GM12878 (cell line): ENCODE results near the gene RENBP. TPM values are rescaled to one million over a fixed set of nuclear protein-coding genes. Genes with fewer than 3 reads are reported as not detected.

Experiments
- POLR2AphosphoS5 ChIP-seq: IDR thresholded peaks from 2 replicates; pipeline ENCODE4 v1.6.1; 2011; ENCODE audit warnings: mild to moderate bottlenecking, low read length, inconsistent platforms
- REST ChIP-seq: IDR thresholded peaks from 2 replicates; pipeline ENCODE4 v1.6.1; 2012; ENCODE audit warnings: mild to moderate bottlenecking, low read depth, low read length
- USF1 ChIP-seq: IDR thresholded peaks from 2 replicates; pipeline ENCODE4 v1.6.1; 2011; ENCODE audit warnings: borderline replicate concordance, low read depth, mild to moderate bottlenecking, moderate library complexity, mixed read lengths, low read length; ENCODE audit not compliant: insufficient read depth; ENCODE audit errors: extremely low read length
- ZBTB40 ChIP-seq: fragments of 450-650 bp; IDR thresholded peaks from 2 replicates; pipeline ENCODE4 v1.6.1; 2016; ENCODE audit warnings: mild to moderate bottlenecking, moderate library complexity, borderline replicate concordance
- ZNF274 ChIP-seq: IDR thresholded peaks from one replicate; pipeline ENCODE4 v1.8.0; 2011; ENCODE audit not compliant: insufficient read length, insufficient read depth
- polyA plus RNA-seq, 11 experiments: library from polyadenylated mRNA; depleted of rRNA in 4 of 11; unstranded in 6 of 11; stranded (reverse) in 5 of 11; fragments of >200 nt; fragmentation: Nextera tagmentation in 4 of 11; fragmentation: Illumina TruSeq in 1 of 11; extraction: Ambion mirVana in 4 of 11; extraction: Trizol in 1 of 11; gene quantifications; 1 replicate in 1 of 11; 2 replicates in 10 of 11; pipeline versions ENCODE4 v1.2.1 to v1.2.3, GENCODE V29; 2011 to 2016; ENCODE audit warnings: inconsistent platforms in 2 of 11, missing spikeins in 2 of 11, low read depth in 1 of 11
- total RNA-seq, 4 experiments: library from RNA; depleted of rRNA in 3 of 4; stranded (reverse); fragments of >200 nt in 3 of 4; fragmentation: Illumina TruSeq in 1 of 4; extraction: Trizol in 1 of 4; gene quantifications; 2 replicates each; pipeline versions ENCODE4 v1.2.1 to v1.2.3, GENCODE V29; 2013 to 2021
- TF ChIP-seq, protein P1 (sequence below): fragments of 450-650 bp; IDR thresholded peaks from 2 replicates; pipeline ENCODE4 v1.6.1; 2017; ENCODE audit warnings: low read depth, mild to moderate bottlenecking, moderate library complexity

RENBP gene
- total and polyA plus RNA-seq, 10 of the 15 experiments (the other 5 are each of a cell fraction or from before 2014, with no cell fraction given), result 0.36 to 4.9 (median 1.8) TPM; not detected in 3

GRCh38 chrX:153917869-153918268 lies 26.6 kb downstream of the RENBP start (continued):
- TF ChIP-seq ZBTB40 (no peak), USF1 (no peak), ZNF274 (no peak), POLR2AphosphoS5 (no peak), REST (no peak)
- TF ChIP-seq, protein P1, sequence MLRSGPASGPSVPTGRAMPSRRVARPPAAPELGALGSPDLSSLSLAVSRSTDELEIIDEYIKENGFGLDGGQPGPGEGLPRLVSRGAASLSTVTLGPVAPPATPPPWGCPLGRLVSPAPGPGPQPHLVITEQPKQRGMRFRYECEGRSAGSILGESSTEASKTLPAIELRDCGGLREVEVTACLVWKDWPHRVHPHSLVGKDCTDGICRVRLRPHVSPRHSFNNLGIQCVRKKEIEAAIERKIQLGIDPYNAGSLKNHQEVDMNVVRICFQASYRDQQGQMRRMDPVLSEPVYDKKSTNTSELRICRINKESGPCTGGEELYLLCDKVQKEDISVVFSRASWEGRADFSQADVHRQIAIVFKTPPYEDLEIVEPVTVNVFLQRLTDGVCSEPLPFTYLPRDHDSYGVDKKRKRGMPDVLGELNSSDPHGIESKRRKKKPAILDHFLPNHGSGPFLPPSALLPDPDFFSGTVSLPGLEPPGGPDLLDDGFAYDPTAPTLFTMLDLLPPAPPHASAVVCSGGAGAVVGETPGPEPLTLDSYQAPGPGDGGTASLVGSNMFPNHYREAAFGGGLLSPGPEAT, result no peak
